Activated T-helper 1 cell treated with anti-CD3 and anti-CD28 coated beads, Interleukin-12 subunit alpha, Interleukin-12 subunit beta, Interleukin-2, Interleukin-4 antibody, amounts not matched to agents 30 ng/mL and 10 ng/mL and 1 ng/mL, durations not matched to agents 14 hours and 24 hours and 36 hours (primary cell): ENCODE data around the gene VWA5B1. TPM values are rescaled to one million over a fixed set of nuclear protein-coding genes. Genes with fewer than 3 reads are reported as not detected.

Source experiments
- DNase-seq: peaks from one replicate; pipeline ENCODE4 v3.0.0; 2021; ENCODE audit warnings: low spot score
- H3K27ac Mint-ChIP-seq: one replicate; pipeline ENCODE4 v1.8.0; 2021; ENCODE audit warnings: mild to moderate bottlenecking, mixed read lengths
- H3K27me3 Mint-ChIP-seq: one replicate; pipeline ENCODE4 v1.8.0; 2022; ENCODE audit warnings: mild to moderate bottlenecking, moderate library complexity, mixed read lengths; ENCODE audit not compliant: insufficient read depth
- H3K36me3 Mint-ChIP-seq: one replicate; pipeline ENCODE4 v1.8.0; 2021; ENCODE audit warnings: low read depth, mixed read lengths
- H3K4me1 Mint-ChIP-seq: one replicate; pipeline ENCODE4 v1.8.0; 2021; ENCODE audit warnings: low read depth, mixed read lengths
- H3K4me3 Mint-ChIP-seq: one replicate; pipeline ENCODE4 v1.8.0; 2021; ENCODE audit warnings: mild to moderate bottlenecking, moderate library complexity, mixed read lengths
- H3K9me3 Mint-ChIP-seq: one replicate; pipeline ENCODE4 v1.8.0; 2021; ENCODE audit warnings: mixed read lengths
- intact Hi-C: fragments of 100-400 bp; cut with micrococcal nuclease; formaldehyde crosslinking; loops from one replicate; pipeline ENCODE4 v1.15.1; 2024
- total RNA-seq: library from RNA; stranded (reverse); gene quantifications from 2 replicates; pipeline ENCODE4 v1.2.3, GENCODE V29; 2022

Gene VWA5B1
- total RNA-seq, 1 donor from 2014 or later: 0.05 TPM

- H3K27me3 Mint-ChIP-seq: peaks cover 28% of the 10 kb centered on the region
- no peak for DNase-seq
- no peak overlapping the region for H3K27ac Mint-ChIP-seq
These were observed 81.2 kb downstream of the VWA5B1 start for GRCh38 chr1:20371883-20372282.

GRCh38 chr1:20372676-20373075, 82.0 kb downstream of the VWA5B1 start:
- no peak for DNase-seq
- intact Hi-C loops: loop anchor here (10.0 kb wide), 1 partner anchor 158 kb away; no protein-coding TSS in a partner anchor
- Mint-ChIP-seq H3K9me3 (no peaks in the 10 kb centered on the region), H3K36me3 (no peaks in the 10 kb centered on the region), H3K4me3 (no peak overlapping the region), H3K27ac (no peak overlapping the region), H3K4me1 (peaks cover 8% of the 10 kb centered on the region), H3K27me3 (peaks cover 26% of the 10 kb centered on the region)

More at GRCh38 chr1:20371883-20372282, 81.2 kb downstream of the VWA5B1 start:
- Mint-ChIP-seq H3K36me3 (no peaks in the 10 kb centered on the region), H3K4me3 (no peak overlapping the region), H3K4me1 (peaks cover 8% of the 10 kb centered on the region), H3K9me3 (no peaks in the 10 kb centered on the region)
- intact Hi-C loops: loop anchor here (10.0 kb wide), 1 partner anchor 157 kb away; no protein-coding TSS in a partner anchor

GRCh38 chr1:20373286-20373685, 82.6 kb downstream of the VWA5B1 start:
- H3K27ac Mint-ChIP-seq: no peak overlapping the region
- no peaks in the 10 kb centered on the region for H3K9me3 Mint-ChIP-seq
- no peaks in the 10 kb centered on the region for H3K36me3 Mint-ChIP-seq
- H3K4me3 Mint-ChIP-seq: no peak overlapping the region
- peaks cover 8% of the 10 kb centered on the region for H3K4me1 Mint-ChIP-seq
- intact Hi-C loops: loop anchor here (10.0 kb wide), 1 partner anchor 158 kb away; no protein-coding TSS in a partner anchor
- H3K27me3 Mint-ChIP-seq: peaks cover 23% of the 10 kb centered on the region
- no peak for DNase-seq

DNA sequence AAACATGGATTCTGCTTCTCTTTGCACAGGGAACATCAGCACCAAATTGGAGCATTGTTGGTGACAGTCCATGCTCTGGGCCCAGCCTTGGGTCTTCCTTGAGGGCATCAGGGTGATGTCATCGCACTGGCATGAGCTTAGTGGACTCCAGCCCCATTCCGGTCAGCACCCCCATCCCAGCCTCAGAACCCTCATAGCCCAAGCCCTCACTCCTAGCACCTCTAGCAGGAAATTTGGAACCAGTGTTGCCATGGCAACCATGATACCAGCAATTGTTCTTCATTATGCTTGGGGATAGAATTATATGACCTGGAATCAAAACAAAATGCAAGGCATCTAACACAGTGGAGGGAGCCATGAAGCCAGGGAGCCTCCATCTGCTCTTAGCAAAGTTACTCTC, 83.1 kb downstream of the VWA5B1 start:
- H3K27me3 Mint-ChIP-seq: peaks cover 24% of the 10 kb centered on the region

GRCh38 chr1:20375563-20375962, 84.9 kb downstream of the VWA5B1 start:
- Mint-ChIP-seq H3K4me3 (no peak overlapping the region), H3K9me3 (no peaks in the 10 kb centered on the region), H3K27me3 (peaks cover 22% of the 10 kb centered on the region), H3K36me3 (no peaks in the 10 kb centered on the region), H3K4me1 (peaks cover 8% of the 10 kb centered on the region), H3K27ac (no peak overlapping the region)
- DNase-seq: no peak
- intact Hi-C loops: loop anchor here (10.0 kb wide), 1 partner anchor 161 kb away; no protein-coding TSS in a partner anchor

More for the DNA sequence above, 83.1 kb downstream of the VWA5B1 start:
- H3K4me3 Mint-ChIP-seq: no peak overlapping the region
- intact Hi-C loops: loop anchor here (10.0 kb wide), 1 partner anchor 159 kb away; no protein-coding TSS in a partner anchor
- H3K9me3 Mint-ChIP-seq: no peaks in the 10 kb centered on the region
- no peaks in the 10 kb centered on the region for H3K36me3 Mint-ChIP-seq
- H3K4me1 Mint-ChIP-seq: peaks cover 8% of the 10 kb centered on the region
- no peak overlapping the region for H3K27ac Mint-ChIP-seq
- no peak for DNase-seq

DNA sequence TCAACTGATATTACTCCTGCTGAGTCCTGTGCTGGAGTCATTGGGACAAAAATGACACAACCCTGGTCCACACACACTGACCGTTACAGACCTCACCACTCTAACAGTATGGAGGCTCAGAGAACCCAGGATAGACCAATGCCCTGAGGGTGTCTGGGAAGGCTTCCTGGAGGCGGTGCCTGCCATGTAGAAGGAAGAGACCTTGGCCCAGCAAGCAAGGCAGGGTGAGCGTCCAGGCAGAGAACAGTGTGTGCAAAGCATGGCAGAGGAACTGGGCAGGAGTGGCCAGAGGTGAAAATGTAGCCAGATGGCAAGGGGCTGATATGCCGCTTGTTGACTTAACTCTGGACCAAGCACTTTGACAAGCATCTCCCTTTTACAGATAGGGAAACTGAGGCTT, 85.5 kb downstream of the VWA5B1 start:
- Mint-ChIP-seq H3K9me3 (no peaks in the 10 kb centered on the region), H3K4me3 (no peak overlapping the region), H3K4me1 (peaks cover 8% of the 10 kb centered on the region), H3K36me3 (no peaks in the 10 kb centered on the region), H3K27ac (no peak overlapping the region), H3K27me3 (peaks cover 22% of the 10 kb centered on the region)
- intact Hi-C loops: loop anchor here (10.0 kb wide), 1 partner anchor 161 kb away; no protein-coding TSS in a partner anchor
- no peak for DNase-seq

- intact Hi-C loops: loop anchor here (1.0 to 10.0 kb wide), 2 partner anchors 116 to 162 kb away; no protein-coding TSS in a partner anchor
- Mint-ChIP-seq H3K36me3 (no peaks in the 10 kb centered on the region), H3K4me1 (peaks cover 3% of the 10 kb centered on the region), H3K9me3 (no peaks in the 10 kb centered on the region), H3K27me3 (peaks cover 17% of the 10 kb centered on the region), H3K4me3 (no peak overlapping the region), H3K27ac (no peak overlapping the region)
- peak; percentile 21 for DNase-seq
These were observed 86.3 kb downstream of the VWA5B1 start for GRCh38 chr1:20376880-20377494.

- H3K27me3 Mint-ChIP-seq: peaks cover 21% of the 10 kb centered on the region
- no peaks in the 10 kb centered on the region for H3K4me1 Mint-ChIP-seq
- H3K36me3 Mint-ChIP-seq: no peaks in the 10 kb centered on the region
- DNase-seq: no peak
- H3K27ac Mint-ChIP-seq: no peak overlapping the region
- no peak overlapping the region for H3K4me3 Mint-ChIP-seq
- H3K9me3 Mint-ChIP-seq: no peaks in the 10 kb centered on the region
- intact Hi-C loops: loop anchor here (1.0 to 10.0 kb wide), 2 partner anchors 116 to 163 kb away; no protein-coding TSS in a partner anchor
These were observed 87.0 kb downstream of the VWA5B1 start for GRCh38 chr1:20377516-20378270.

GRCh38 chr1:20379075-20379474, 88.4 kb downstream of the VWA5B1 start:
- Mint-ChIP-seq H3K4me1 (no peaks in the 10 kb centered on the region), H3K9me3 (no peaks in the 10 kb centered on the region), H3K27ac (no peak overlapping the region), H3K4me3 (no peak overlapping the region), H3K36me3 (no peaks in the 10 kb centered on the region), H3K27me3 (peaks cover 15% of the 10 kb centered on the region)
- no peak for DNase-seq
- intact Hi-C loops: loop anchor here (10.0 kb wide), 1 partner anchor 164 kb away; no protein-coding TSS in a partner anchor

GRCh38 chr1:20380175-20380574, 89.5 kb downstream of the VWA5B1 start:
- peaks cover 18% of the 10 kb centered on the region for H3K27me3 Mint-ChIP-seq
- intact Hi-C loops: no loop called here
- DNase-seq: no peak
- H3K36me3 Mint-ChIP-seq: no peaks in the 10 kb centered on the region
- H3K4me3 Mint-ChIP-seq: no peak overlapping the region
- no peaks in the 10 kb centered on the region for H3K9me3 Mint-ChIP-seq
- H3K27ac Mint-ChIP-seq: no peak overlapping the region
- H3K4me1 Mint-ChIP-seq: no peaks in the 10 kb centered on the region

DNA sequence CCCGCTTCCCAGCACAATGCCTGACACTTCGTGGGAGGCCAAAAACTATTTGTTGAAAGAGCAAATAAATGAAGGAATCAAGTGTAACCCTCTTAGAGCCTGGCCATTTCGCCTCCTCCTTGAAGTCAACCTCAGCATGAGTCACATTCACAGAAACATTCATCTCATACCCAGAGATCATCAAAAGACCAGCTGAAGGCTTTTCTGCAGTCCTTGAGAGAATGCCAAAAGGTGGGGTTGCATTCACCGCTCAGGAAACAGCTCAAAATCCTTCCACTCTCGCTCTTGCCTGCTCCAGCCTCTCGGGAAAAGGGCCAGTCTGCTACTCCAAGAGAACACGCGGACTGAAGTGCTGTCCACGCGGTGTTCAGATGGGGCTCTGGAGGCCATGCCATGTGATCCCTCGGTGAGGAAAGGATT, 90.0 kb downstream of the VWA5B1 start:
- intact Hi-C loops: no loop called here
- Mint-ChIP-seq H3K4me1 (no peaks in the 10 kb centered on the region), H3K4me3 (no peak overlapping the region), H3K27ac (no peak overlapping the region), H3K36me3 (no peaks in the 10 kb centered on the region), H3K9me3 (no peaks in the 10 kb centered on the region), H3K27me3 (peaks cover 21% of the 10 kb centered on the region)
- no peak for DNase-seq

DNA sequence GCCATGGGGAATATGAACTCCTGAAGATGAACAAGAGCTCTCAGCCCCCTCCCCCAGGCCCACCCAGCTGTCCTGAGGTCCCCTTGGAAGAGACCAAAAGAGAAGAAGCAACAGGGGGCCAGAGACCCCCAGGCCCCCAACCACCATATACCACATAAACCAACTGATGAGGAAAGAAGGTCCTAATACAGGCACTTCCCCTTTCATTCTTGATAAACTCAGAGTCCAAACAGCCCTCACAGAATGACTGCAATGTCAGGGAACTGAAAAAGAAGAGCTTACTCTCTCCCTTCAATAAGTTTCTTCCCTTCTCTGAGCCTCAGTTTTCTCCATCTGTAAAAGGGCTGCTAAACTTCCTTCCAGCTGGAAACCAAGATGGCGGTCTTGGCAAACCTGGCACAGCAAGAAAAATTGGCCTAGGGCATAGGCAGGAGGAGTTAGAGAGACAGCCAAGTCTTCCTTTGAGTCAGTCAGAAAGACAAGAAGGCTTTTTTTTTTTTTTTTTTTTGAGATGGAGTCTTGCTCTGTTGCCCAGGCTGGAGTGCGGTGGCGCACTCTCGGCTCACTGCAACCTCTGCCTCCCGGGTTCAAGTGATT, 90.5 kb downstream of the VWA5B1 start:
- peaks cover 19% of the 10 kb centered on the region for H3K27me3 Mint-ChIP-seq
- H3K4me3 Mint-ChIP-seq: no peak overlapping the region
- no peaks in the 10 kb centered on the region for H3K36me3 Mint-ChIP-seq
- no peaks in the 10 kb centered on the region for H3K4me1 Mint-ChIP-seq
- no peaks in the 10 kb centered on the region for H3K9me3 Mint-ChIP-seq
- no peak overlapping the region for H3K27ac Mint-ChIP-seq
- DNase-seq: no peak
- intact Hi-C loops: no loop called here

DNA sequence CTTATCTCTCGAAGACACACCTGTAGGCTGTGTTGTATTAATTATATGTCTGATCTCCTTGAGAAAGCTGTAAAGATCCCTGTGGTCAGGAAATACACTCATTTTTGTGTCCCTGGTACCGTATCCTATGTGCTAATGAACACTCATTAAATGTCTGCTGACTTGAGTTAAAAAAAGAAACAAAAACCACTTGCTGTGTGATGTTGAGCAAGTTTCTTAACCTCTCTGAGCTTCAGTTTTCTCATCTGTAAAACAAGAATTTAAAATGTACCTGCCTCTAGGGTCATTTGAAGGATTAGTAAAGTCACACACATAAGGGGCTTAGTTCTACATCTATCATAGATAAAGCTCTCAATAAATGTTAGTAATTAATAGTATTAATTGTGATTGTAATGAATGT, 91.3 kb downstream of the VWA5B1 start:
- no peaks in the 10 kb centered on the region for H3K4me1 Mint-ChIP-seq
- H3K27me3 Mint-ChIP-seq: peaks cover 16% of the 10 kb centered on the region
- no peaks in the 10 kb centered on the region for H3K9me3 Mint-ChIP-seq
- no peaks in the 10 kb centered on the region for H3K36me3 Mint-ChIP-seq
- DNase-seq: no peak
- intact Hi-C loops: no loop called here
- no peak overlapping the region for H3K4me3 Mint-ChIP-seq
- H3K27ac Mint-ChIP-seq: no peak overlapping the region
